Limb (tissue), 2 donors: Measurements from ENCODE around the gene FIZ1.

Experiments used
- DNase-seq, 2 donors: peaks; one replicate each; pipeline ENCODE4 v3.0.0-alpha.2; 2016; ENCODE audit errors: extremely low spot score in 2 of 2

FIZ1 gene

GRCh38 chr19:55599468-55599841 lies at the start of gene FIZ1:
FIZ1 (minus strand) TSS chr19:55599517; CDS start chr19:55597865, 1,652 bp downstream.
- peak; percentile 99 for DNase-seq

GRCh38 chr19:55648585-55649267 lies 49.4 kb upstream of the FIZ1 start:
- DNase-seq, result peak in 1 of 2 donors; percentile 38

GRCh38 chr19:55647732-55648584 lies 48.6 kb upstream of the FIZ1 start, which contains the start of gene CCDC106:
CCDC106 (plus strand) TSS chr19:55648212; CDS start chr19:55649047, 835 bp downstream.
- DNase-seq, result peak; percentile 80 to 90

- no peak for DNase-seq
Measured at GRCh38 chr19:55646889-55647731, 47.8 kb upstream of the FIZ1 start.

- DNase-seq, result no peak
Measured at GRCh38 chr19:55645512-55645881, 46.2 kb upstream of the FIZ1 start.

GRCh38 chr19:55644842-55645511 lies 45.7 kb upstream of the FIZ1 start:
- DNase-seq, result no peak

GRCh38 chr19:55644191-55644833 lies 45.0 kb upstream of the FIZ1 start:
- no peak for DNase-seq

- DNase-seq, result no peak
Measured at GRCh38 chr19:55643887-55644176, 44.5 kb upstream of the FIZ1 start.

- peak; percentile 62 to 84 for DNase-seq
Measured at GRCh38 chr19:55643003-55643886, 43.9 kb upstream of the FIZ1 start, which contains the start of gene ZNF581. ZNF581 (plus strand) TSS chr19:55643649; CDS start chr19:55644572, 923 bp downstream.

- peak in 1 of 2 donors; percentile 48 for DNase-seq
Measured at GRCh38 chr19:55642153-55643002, 43.1 kb upstream of the FIZ1 start.

GRCh38 chr19:55641426-55642152 lies 42.3 kb upstream of the FIZ1 start:
- DNase-seq, result no peak

- DNase-seq, result peak; percentile 75 to 86
Measured at GRCh38 chr19:55640577-55641425, 41.5 kb upstream of the FIZ1 start, which contains the start of gene ZNF580. ZNF580 (plus strand) TSS chr19:55641002; CDS start chr19:55642509, 1,507 bp downstream.

- DNase-seq, result peak; percentile 54 to 85
Measured at GRCh38 chr19:55640043-55640576, 40.8 kb upstream of the FIZ1 start.

- peak in 1 of 2 donors; percentile 48 for DNase-seq
Measured at GRCh38 chr19:55638864-55639359, 39.6 kb upstream of the FIZ1 start.

GRCh38 chr19:55637534-55637933 lies 38.2 kb upstream of the FIZ1 start:
- DNase-seq, result no peak

- DNase-seq, result no peak
Measured at GRCh38 chr19:55636723-55637122, 37.4 kb upstream of the FIZ1 start.
